ENCODE results near the gene ACOT12. TPM values are rescaled to one million over a fixed set of nuclear protein-coding genes. Genes with fewer than 3 reads are reported as not detected.

ACOT12 gene
- total RNA-seq, 1 donor from 2014 or later: not detected

- Histone ChIP-seq H3K27me3 (no peaks in the 10 kb centered on the region), H3K36me3 (no peaks in the 10 kb centered on the region), H3K4me3 (no peak overlapping the region), H3K27ac (no peak overlapping the region), H3K4me1 (no peaks in the 10 kb centered on the region), H3K9me3 (no peaks in the 10 kb centered on the region)
- DNase-seq (ENCODE audit: low spot score in 2 of 2): no peak
- intact Hi-C loops (cut with DNase I): no loop called here
- TF ChIP-seq CTCF (IDR thresholded peaks at IDR 0.05): no peak
These were observed 56.1 kb downstream of the ACOT12 start for GRCh38 chr5:81337803-81338202.

GRCh38 chr5:81336556-81336955 lies 57.4 kb downstream of the ACOT12 start:
- intact Hi-C loops (cut with DNase I): no loop called here
- no peak overlapping the region for H3K4me3 ChIP-seq
- H3K27me3 ChIP-seq: no peaks in the 10 kb centered on the region
- TF ChIP-seq CTCF (IDR thresholded peaks at IDR 0.05): no peak
- no peak overlapping the region for H3K27ac ChIP-seq
- no peak for DNase-seq (ENCODE audit: low spot score in 2 of 2)
- no peaks in the 10 kb centered on the region for H3K36me3 ChIP-seq
- no peaks in the 10 kb centered on the region for H3K9me3 ChIP-seq
- no peaks in the 10 kb centered on the region for H3K4me1 ChIP-seq

- H3K27me3 ChIP-seq: no peaks in the 10 kb centered on the region
- no peaks in the 10 kb centered on the region for H3K36me3 ChIP-seq
- no peak for TF ChIP-seq CTCF (IDR thresholded peaks at IDR 0.05)
- H3K4me1 ChIP-seq: no peaks in the 10 kb centered on the region
- DNase-seq (ENCODE audit: low spot score in 2 of 2): no peak
- H3K9me3 ChIP-seq: no peaks in the 10 kb centered on the region
- intact Hi-C loops (cut with DNase I): no loop called here
- no peak overlapping the region for H3K27ac ChIP-seq
- no peak overlapping the region for H3K4me3 ChIP-seq
These were observed 58.0 kb downstream of the ACOT12 start for GRCh38 chr5:81335946-81336345.

GRCh38 chr5:81334304-81335061 lies 59.5 kb downstream of the ACOT12 start:
- H3K4me1 ChIP-seq: no peaks in the 10 kb centered on the region
- no peak overlapping the region for H3K27ac ChIP-seq
- no peaks in the 10 kb centered on the region for H3K9me3 ChIP-seq
- intact Hi-C loops (cut with DNase I): no loop called here
- no peak overlapping the region for H3K4me3 ChIP-seq
- no peaks in the 10 kb centered on the region for H3K27me3 ChIP-seq
- no peak for DNase-seq (ENCODE audit: low spot score in 2 of 2)
- H3K36me3 ChIP-seq: no peaks in the 10 kb centered on the region
- no peak for TF ChIP-seq CTCF (IDR thresholded peaks at IDR 0.05)

- DNase-seq (ENCODE audit: low spot score in 2 of 2): no peak
- H3K27ac ChIP-seq: no peak overlapping the region
- no peaks in the 10 kb centered on the region for H3K36me3 ChIP-seq
- no peak for TF ChIP-seq CTCF (IDR thresholded peaks at IDR 0.05)
- no peaks in the 10 kb centered on the region for H3K4me1 ChIP-seq
- H3K4me3 ChIP-seq: no peak overlapping the region
- intact Hi-C loops (cut with DNase I): no loop called here
- no peaks in the 10 kb centered on the region for H3K27me3 ChIP-seq
- H3K9me3 ChIP-seq: no peaks in the 10 kb centered on the region
These were observed 67.4 kb downstream of the ACOT12 start for GRCh38 chr5:81326554-81326953.
